Progenitor cell of endocrine pancreas (in vitro differentiated cells): ENCODE results near the gene ARCN1. TPM values are rescaled to one million over a fixed set of nuclear protein-coding genes. Genes with fewer than 3 reads are reported as not detected.
A peak's percentile ranks its signal among the peaks of the same experiment; 100 is the strongest.

Experiments used
- DNase-seq: peaks from one replicate; pipeline ENCODE4 v3.0.0; 2021; ENCODE audit warnings: low spot score; ENCODE audit not compliant: unreplicated experiment
- H3K27ac Mint-ChIP-seq: 2 replicates; pipeline ENCODE4 v1.8.0; 2021; ENCODE audit warnings: mild to moderate bottlenecking, moderate library complexity, mixed read lengths
- H3K27me3 Mint-ChIP-seq: 2 replicates; pipeline ENCODE4 v1.8.0; 2021; ENCODE audit warnings: mixed read lengths
- H3K36me3 Mint-ChIP-seq: 2 replicates; pipeline ENCODE4 v1.8.0; 2022; ENCODE audit warnings: mixed read lengths; ENCODE audit not compliant: insufficient read depth
- H3K4me1 Mint-ChIP-seq: 2 replicates; pipeline ENCODE4 v1.8.0; 2021; ENCODE audit warnings: low read depth, mixed read lengths
- H3K4me3 Mint-ChIP-seq: 2 replicates; pipeline ENCODE4 v1.8.0; 2021; ENCODE audit warnings: low read depth, mild to moderate bottlenecking, moderate library complexity, mixed read lengths
- H3K9me3 Mint-ChIP-seq: 2 replicates; pipeline ENCODE4 v1.8.0; 2021; ENCODE audit warnings: low read depth, mixed read lengths
- total RNA-seq: library from RNA; stranded (reverse); gene quantifications from 2 replicates; pipeline ENCODE4 v1.2.1, GENCODE V29; 2021
- TF ChIP-seq, protein P1 (sequence below): fragments of 200-600 bp; sonication (generic); IDR thresholded peaks from one replicate; pipeline ENCODE4 v1.5.0; 2021; ENCODE audit warnings: antibody characterized with exemption, mild to moderate bottlenecking; ENCODE audit not compliant: unreplicated experiment

Gene ARCN1
- total RNA-seq, 1 donor from 2014 or later: 112 TPM

GRCh38 chr11:118545533-118545932, 26.7 kb upstream of the ARCN1 start:
- no peak for DNase-seq
- Mint-ChIP-seq H3K36me3 (peaks cover 10% of the 10 kb centered on the region), H3K27me3 (no peaks in the 10 kb centered on the region), H3K4me1 (no peaks in the 10 kb centered on the region), H3K9me3 (no peaks in the 10 kb centered on the region), H3K27ac (no peak overlapping the region), H3K4me3 (no peak overlapping the region)
- TF ChIP-seq, protein P1, sequence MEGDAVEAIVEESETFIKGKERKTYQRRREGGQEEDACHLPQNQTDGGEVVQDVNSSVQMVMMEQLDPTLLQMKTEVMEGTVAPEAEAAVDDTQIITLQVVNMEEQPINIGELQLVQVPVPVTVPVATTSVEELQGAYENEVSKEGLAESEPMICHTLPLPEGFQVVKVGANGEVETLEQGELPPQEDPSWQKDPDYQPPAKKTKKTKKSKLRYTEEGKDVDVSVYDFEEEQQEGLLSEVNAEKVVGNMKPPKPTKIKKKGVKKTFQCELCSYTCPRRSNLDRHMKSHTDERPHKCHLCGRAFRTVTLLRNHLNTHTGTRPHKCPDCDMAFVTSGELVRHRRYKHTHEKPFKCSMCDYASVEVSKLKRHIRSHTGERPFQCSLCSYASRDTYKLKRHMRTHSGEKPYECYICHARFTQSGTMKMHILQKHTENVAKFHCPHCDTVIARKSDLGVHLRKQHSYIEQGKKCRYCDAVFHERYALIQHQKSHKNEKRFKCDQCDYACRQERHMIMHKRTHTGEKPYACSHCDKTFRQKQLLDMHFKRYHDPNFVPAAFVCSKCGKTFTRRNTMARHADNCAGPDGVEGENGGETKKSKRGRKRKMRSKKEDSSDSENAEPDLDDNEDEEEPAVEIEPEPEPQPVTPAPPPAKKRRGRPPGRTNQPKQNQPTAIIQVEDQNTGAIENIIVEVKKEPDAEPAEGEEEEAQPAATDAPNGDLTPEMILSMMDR: no peak

GRCh38 chr11:118547132-118547531, 25.1 kb upstream of the ARCN1 start:
- H3K4me3 Mint-ChIP-seq: no peak overlapping the region
- H3K36me3 Mint-ChIP-seq: peaks cover 8% of the 10 kb centered on the region
- H3K4me1 Mint-ChIP-seq: no peaks in the 10 kb centered on the region
- no peaks in the 10 kb centered on the region for H3K9me3 Mint-ChIP-seq
- TF ChIP-seq, protein P1: no peak
- no peak for DNase-seq
- no peaks in the 10 kb centered on the region for H3K27me3 Mint-ChIP-seq
- peak overlapping the region; percentile 65 for H3K27ac Mint-ChIP-seq

DNA sequence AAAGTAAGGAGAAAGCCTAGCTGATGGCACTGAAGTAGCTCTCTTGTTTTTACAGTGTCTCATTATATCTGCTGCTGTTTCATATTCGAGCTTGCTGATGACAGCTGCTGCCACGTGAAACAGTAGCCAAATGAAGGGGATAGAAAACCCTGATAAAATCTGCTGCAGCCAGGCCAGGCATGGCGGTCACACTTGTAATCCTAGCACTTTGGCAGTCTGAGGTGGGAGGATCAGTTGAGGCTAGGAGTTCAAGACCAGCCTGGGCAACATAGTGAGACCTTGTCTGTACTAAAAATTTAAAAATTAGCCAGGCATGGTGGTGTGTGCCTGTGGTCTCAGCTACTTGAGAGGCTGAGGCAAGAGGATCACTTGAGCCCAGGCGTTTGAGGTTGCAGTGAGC, 19.9 kb upstream of the ARCN1 start:
- peaks cover 14% of the 10 kb centered on the region for H3K36me3 Mint-ChIP-seq
- no peak overlapping the region for H3K4me3 Mint-ChIP-seq
- H3K27me3 Mint-ChIP-seq: no peaks in the 10 kb centered on the region
- TF ChIP-seq, protein P1: no peak
- no peak for DNase-seq
- no peaks in the 10 kb centered on the region for H3K9me3 Mint-ChIP-seq
- H3K27ac Mint-ChIP-seq: no peak overlapping the region
- no peaks in the 10 kb centered on the region for H3K4me1 Mint-ChIP-seq

GRCh38 chr11:118560806-118561205, 11.4 kb upstream of the ARCN1 start:
- Mint-ChIP-seq H3K4me1 (peaks cover 2% of the 10 kb centered on the region), H3K9me3 (no peaks in the 10 kb centered on the region), H3K27me3 (no peaks in the 10 kb centered on the region), H3K4me3 (no peak overlapping the region), H3K36me3 (peaks cover 3% of the 10 kb centered on the region), H3K27ac (no peak overlapping the region)
- TF ChIP-seq, protein P1: no peak
- DNase-seq: no peak

DNA sequence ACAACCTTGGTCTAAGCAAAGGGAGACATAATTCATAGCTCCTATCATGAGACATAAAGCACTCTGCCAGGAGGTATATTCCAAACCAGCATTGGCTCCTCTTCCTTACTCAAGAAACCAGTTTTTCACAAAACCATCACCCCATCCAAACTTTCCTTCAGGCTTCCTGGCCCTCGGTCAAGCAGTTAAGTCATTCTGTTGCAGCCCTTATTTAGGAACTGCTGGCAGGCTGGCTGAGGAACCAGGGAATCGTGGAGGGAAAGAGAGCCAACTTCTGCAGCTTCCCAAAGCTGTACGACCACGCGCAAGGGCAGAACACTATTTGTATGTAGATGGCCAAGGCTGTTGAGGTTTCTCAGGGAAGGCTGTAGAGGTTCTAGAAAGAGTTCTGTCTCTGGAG, 7.2 kb upstream of the ARCN1 start:
- Mint-ChIP-seq H3K27me3 (no peaks in the 10 kb centered on the region), H3K27ac (peak overlapping the region; percentile 29), H3K36me3 (no peaks in the 10 kb centered on the region), H3K4me1 (peaks cover 4% of the 10 kb centered on the region), H3K9me3 (no peaks in the 10 kb centered on the region), H3K4me3 (peak overlapping the region; percentile 59)
- TF ChIP-seq, protein P1: no peak
- no peak for DNase-seq
